Activated CD8-positive, alpha-beta memory T cell treated with anti-CD3 and anti-CD28 coated beads for 36 hours (primary cell): ENCODE results near the gene C20orf141. TPM values are rescaled to one million over a fixed set of nuclear protein-coding genes. Genes with fewer than 3 reads are reported as not detected.

ENCODE experiments used
- CTCF ChIA-PET: fragments of 350-600 bp; sonication (Branson Sonifier 250); formaldehyde crosslinking; loops from one replicate; lab custom pipeline; 2021; ENCODE audit warnings: antibody characterized with exemption; lab: Charles Lee
- POLR2A ChIA-PET: fragments of 350-600 bp; sonication (Branson Sonifier 250); formaldehyde crosslinking; loops from one replicate; lab custom pipeline; 2021; ENCODE audit warnings: antibody characterized with exemption; lab: Charles Lee
- total RNA-seq, 2 experiments: library from RNA; stranded (reverse); gene quantifications; one replicate each; pipeline ENCODE4 v1.2.3, GENCODE V29; 2021

Gene C20orf141
- total RNA-seq, 2 experiments from 2014 or later, result not detected

DNA sequence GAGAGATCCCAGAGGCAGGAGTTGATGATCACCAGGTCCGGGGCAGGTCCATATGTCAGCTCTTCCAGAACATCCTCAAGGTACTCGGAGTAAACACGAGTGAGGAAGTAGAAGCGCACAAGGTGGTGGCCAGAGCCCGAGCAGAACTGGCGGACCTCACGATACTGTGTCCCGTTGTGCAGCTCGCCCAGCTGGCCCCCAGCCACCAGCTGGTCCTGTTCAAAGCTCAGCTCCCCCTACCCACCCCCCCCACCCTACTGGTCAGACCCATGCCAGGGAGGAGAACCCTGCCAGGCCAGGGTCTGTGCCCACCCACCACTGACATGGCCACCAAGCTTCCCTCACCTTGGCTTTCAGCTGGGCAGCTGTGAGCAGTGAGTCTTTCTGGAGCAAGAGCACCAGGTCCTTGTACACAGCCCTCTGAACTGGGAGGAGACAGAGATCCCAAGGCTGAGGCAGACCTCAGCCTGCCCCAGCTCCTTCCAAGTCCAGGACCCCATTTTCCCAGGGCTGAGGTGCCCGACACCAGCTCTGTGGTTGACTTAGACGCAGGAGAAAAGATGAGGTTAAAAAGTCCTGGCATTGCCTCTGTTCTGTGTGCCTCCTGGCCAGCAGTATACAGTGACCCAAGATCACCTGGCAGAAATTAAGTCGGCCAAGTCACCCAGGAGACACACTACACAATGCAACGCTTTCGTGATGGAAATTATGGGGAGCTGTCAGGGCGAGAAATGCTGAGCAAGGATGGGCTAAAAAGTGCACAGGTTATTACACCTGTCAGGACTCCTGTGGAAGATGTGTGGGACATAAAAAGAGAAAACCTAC, 24.3 kb downstream of the C20orf141 start:
- POLR2A ChIA-PET, result no interaction called here
- CTCF ChIA-PET, result interaction anchor here (1.8 kb wide), 1 partner anchor 86 kb away, joined by 5 read pairs; no protein-coding TSS in a partner anchor

- ChIA-PET POLR2A (no interaction called here), CTCF (interaction anchor here (0.8 to 1.8 kb wide), 2 partner anchors 39 to 86 kb away, joined by 3 to 5 read pairs; no protein-coding TSS in a partner anchor)
Measured at GRCh38 chr20:2839732-2840137, 24.9 kb downstream of the C20orf141 start.

DNA sequence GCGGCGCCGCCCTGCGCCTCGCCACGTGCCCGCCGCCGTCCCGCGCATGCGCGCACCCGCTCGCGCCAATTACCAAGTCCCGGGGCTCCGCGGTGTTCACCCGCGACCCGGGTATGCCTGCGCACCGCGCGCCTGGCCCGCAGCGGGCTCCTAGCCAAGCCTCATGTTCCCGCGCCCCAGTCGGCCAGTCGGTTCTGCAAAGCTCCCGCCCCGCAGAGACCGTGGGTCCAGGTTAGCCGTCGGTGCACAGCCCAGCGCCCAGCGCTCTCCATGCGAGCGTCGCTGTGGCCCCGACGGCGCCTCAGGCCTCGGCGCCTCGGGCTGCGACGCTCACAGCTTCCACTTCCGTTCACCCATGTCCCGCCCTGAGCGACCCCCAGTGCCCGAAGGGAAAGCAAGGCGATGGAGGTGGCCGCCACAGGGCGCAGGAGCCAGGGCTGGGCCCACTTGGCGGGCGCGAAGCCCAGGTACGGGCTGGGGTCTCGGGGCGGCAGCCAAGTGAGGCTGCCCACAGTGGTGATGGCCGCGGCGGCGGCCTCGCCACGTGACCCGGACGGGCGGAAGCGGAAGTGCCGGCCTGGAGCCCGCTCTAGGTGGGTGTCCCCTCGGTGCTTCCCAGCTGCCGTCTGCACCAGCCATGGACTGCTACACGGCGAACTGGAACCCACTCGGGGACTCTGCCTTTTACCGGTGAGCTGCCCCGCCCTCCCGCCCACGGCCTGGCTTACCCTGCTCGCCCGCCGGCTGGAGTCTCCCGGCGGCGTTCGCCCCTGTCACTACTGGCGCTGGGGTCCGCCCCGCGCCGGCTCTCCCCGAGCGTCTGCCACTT, 25.6 kb downstream of the C20orf141 start, which contains the start of the genes PCED1A and VPS16:
Gene PCED1A, minus strand, starts transcription at position 518 of the 829 bp plus-strand sequence. CDS start 743 bp downstream, outside the sequence.
Gene VPS16, plus strand, starts transcription at position 608 of the 829 bp plus-strand sequence. Its CDS starts 30 bp downstream, at position 638.
- ChIA-PET POLR2A (interaction anchor here (1.0 kb wide), 1 partner anchor 189 kb away, joined by 4 read pairs; no protein-coding TSS in a partner anchor), CTCF (interaction anchor here (0.8 to 1.8 kb wide), 3 partner anchors 12 to 87 kb away, joined by 3 to 8 read pairs (median 5); no protein-coding TSS in a partner anchor)

- POLR2A ChIA-PET, result interaction anchor here (0.7 to 1.0 kb wide), 2 partner anchors 157 to 189 kb away, joined by 3 to 4 read pairs; no protein-coding TSS in a partner anchor
- CTCF ChIA-PET, result interaction anchor here (1.6 kb wide), 1 partner anchor 11 kb away, joined by 8 read pairs; no protein-coding TSS in a partner anchor
Measured at GRCh38 chr20:2840967-2841531, 26.3 kb downstream of the C20orf141 start.

DNA sequence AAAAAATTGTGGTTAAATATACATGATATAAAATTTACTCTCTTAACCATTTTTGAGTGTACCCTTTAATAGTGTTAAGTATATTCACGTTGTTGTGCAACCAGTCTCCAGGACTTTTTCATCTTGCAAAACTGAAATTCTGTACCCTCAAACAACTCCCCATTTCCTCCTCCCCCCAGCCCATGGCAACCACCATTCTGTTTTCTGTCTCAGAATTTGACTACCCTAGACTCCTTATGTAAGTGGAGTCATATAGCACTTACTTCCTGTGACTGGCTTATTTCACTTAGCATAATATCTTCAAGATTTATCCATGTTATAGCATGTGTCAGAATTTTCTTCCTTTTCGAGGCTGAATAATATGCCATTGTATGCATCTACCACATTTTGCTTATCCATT, 30.8 kb downstream of the C20orf141 start:
- CTCF ChIA-PET, result interaction anchor here (0.7 to 1.6 kb wide), 2 partner anchors 10 to 13 kb away, joined by 3 to 5 read pairs; no protein-coding TSS in a partner anchor
- POLR2A ChIA-PET, result no interaction called here

DNA sequence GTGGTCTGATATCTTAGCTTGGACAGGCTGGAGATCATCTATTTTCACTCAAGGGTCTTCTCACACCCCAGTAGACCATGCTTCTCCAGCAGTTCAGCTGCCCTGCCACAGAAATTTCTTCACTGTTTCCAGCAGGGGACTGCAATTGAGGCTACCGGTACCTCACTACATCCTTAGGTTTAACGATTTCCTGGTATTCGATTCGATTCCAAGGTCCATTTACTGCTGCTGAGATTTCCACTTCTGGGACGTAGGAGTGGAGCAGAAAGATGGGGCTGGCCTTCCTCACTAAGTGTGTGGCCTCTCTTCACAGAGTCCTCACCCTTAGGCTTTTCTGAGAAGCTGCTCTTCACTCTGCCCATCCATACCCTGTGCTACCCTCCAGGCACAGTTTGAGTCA, 31.9 kb downstream of the C20orf141 start:
- ChIA-PET CTCF (interaction anchor here (1.1 to 1.6 kb wide), 2 partner anchors 12 to 69 kb away, joined by 3 to 5 read pairs; no protein-coding TSS in a partner anchor), POLR2A (no interaction called here)

DNA sequence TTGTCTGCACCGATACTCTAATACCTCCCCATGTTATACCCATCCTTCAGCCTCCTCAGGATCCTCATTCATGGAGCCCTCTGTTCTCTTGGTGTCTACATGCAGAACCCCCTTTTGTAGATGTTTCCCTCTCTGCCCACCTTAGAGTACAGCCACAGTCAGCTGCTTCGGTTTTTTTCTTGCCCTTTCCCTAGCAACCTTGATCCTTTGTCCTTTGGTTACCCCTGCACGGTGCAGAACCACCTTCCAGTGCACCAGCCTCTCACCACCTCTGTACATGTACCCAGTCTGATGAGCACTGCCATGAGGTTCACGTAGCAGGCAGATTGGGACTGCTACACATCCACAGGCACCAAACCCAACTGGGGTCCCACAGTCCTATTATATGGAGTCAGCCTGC, 33.0 kb downstream of the C20orf141 start:
- POLR2A ChIA-PET, result no interaction called here
- CTCF ChIA-PET, result interaction anchor here (0.6 to 1.1 kb wide), 2 partner anchors 68 to 239 kb away, joined by 3 read pairs; no protein-coding TSS in a partner anchor

DNA sequence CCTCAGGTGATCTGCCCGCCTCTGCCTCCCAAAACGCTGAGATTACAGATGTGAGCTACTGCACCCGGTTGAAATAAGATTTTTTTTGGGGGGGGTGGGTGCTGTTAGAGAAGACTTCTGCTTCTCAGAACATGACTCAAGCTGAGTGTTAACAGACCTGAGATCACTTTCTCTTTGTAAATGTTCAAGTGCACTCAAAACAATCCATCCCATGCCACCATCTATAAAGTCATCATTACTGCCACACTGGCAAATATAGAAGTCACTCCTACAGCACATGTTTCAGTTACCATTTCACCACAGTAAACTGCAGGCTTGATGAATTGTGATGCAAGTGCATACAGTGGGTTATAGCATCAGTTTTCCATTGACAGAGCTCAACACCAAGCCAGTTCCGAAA, 34.7 kb downstream of the C20orf141 start:
- POLR2A ChIA-PET, result no interaction called here
- CTCF ChIA-PET, result interaction anchor here (1.2 kb wide), 1 partner anchor 16 kb away, joined by 3 read pairs; no protein-coding TSS in a partner anchor

DNA sequence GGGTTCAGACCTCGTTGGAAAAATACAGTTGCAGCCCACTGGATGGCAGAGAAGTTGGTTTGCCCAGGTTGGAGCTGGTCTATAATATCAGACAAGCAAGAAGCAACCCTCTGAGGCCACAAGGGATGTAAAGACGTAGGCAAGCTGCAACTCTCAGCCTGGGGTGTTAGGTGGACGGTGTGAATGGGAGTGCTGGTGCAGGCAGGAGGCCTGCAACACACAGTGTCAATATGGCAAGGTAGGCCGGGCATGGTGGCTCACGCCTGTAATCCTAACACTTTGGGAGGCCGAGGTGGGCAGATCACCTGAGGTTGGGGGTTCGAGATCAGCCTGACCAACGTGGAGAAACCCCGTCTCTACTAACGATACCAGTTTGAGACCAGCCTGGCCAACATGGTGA, 36.3 kb downstream of the C20orf141 start:
- POLR2A ChIA-PET, result no interaction called here
- CTCF ChIA-PET, result interaction anchor here (0.6 to 2.2 kb wide), 9 partner anchors 10 to 285 kb away, joined by 3 to 8 read pairs (median 4); partner anchors contain the start of genes PCED1A and VPS16

GRCh38 chr20:2858591-2858990, 43.8 kb downstream of the C20orf141 start:
- CTCF ChIA-PET, result interaction anchor here (0.7 to 1.5 kb wide), 2 partner anchors 13 to 175 kb away, joined by 3 to 5 read pairs; no protein-coding TSS in a partner anchor
- POLR2A ChIA-PET, result no interaction called here

GRCh38 chr20:2859330-2860121, 44.7 kb downstream of the C20orf141 start:
- CTCF ChIA-PET, result interaction anchor here (1.5 kb wide), 1 partner anchor 13 kb away, joined by 5 read pairs; no protein-coding TSS in a partner anchor
- POLR2A ChIA-PET, result no interaction called here

- CTCF ChIA-PET, result interaction anchor here (1.2 to 3.0 kb wide), 3 partner anchors 30 to 137 kb away, joined by 3 to 12 read pairs (median 3); no protein-coding TSS in a partner anchor
- POLR2A ChIA-PET, result no interaction called here
Measured at GRCh38 chr20:2864626-2865025, 49.8 kb downstream of the C20orf141 start.

- ChIA-PET POLR2A (no interaction called here), CTCF (interaction anchor here (0.6 to 3.0 kb wide), 7 partner anchors 9 to 136 kb away, joined by 3 to 12 read pairs (median 3); no protein-coding TSS in a partner anchor)
Measured at GRCh38 chr20:2865101-2865500, 50.3 kb downstream of the C20orf141 start.

Other genes starting within 250 kb of the C20orf141 start
- gene NOP56, start 162.4 kb upstream of the C20orf141 start, total RNA-seq, result 100 to 1,000 TPM; 887 to 915 TPM
- gene IDH3B, start 150.8 kb upstream of the C20orf141 start, total RNA-seq, result 100 to 1,000 TPM; 137 to 142 TPM
- gene EBF4, start 122.2 kb upstream of the C20orf141 start, total RNA-seq, result under 1 TPM; 0.61 to 0.74 TPM
- 1 to 10 TPM; 1.6 to 1.7 TPM for gene CPXM1, start 14.4 kb upstream of the C20orf141 start, total RNA-seq
- not detected for gene TMEM239, start 1.4 kb downstream of the C20orf141 start, total RNA-seq
- 10 to 100 TPM; 33.9 to 35.8 TPM for gene PCED1A, start 25.7 kb downstream of the C20orf141 start, total RNA-seq
- 10 to 100 TPM; 44.7 to 45.0 TPM for gene VPS16, start 25.8 kb downstream of the C20orf141 start, total RNA-seq
- gene PTPRA, start 58.5 kb downstream of the C20orf141 start, total RNA-seq, result 10 to 100 TPM; 47.7 to 48.4 TPM
- under 1 TPM; 0.75 to 0.99 TPM for gene GNRH2, start 228.6 kb downstream of the C20orf141 start, total RNA-seq
- gene MRPS26, start 231.1 kb downstream of the C20orf141 start, total RNA-seq, result 10 to 100 TPM; 90.2 to 90.7 TPM